ENCODE measurements around the gene MBP.
"Not testable (repeated sequence)": the region's sequence is repeated elsewhere in the genome, so short reads cannot be mapped to it uniquely, and the experiment has no call there.

MBP gene

GRCh38 chr18:76951456-76952247, 180.9 kb downstream of the MBP start:
- H3K4me3 ChIP-seq (ENCODE audit: low read length): no peak overlapping the region
- no peak for DNase-seq (ENCODE audit: low read depth)
- TF ChIP-seq, protein P1, sequence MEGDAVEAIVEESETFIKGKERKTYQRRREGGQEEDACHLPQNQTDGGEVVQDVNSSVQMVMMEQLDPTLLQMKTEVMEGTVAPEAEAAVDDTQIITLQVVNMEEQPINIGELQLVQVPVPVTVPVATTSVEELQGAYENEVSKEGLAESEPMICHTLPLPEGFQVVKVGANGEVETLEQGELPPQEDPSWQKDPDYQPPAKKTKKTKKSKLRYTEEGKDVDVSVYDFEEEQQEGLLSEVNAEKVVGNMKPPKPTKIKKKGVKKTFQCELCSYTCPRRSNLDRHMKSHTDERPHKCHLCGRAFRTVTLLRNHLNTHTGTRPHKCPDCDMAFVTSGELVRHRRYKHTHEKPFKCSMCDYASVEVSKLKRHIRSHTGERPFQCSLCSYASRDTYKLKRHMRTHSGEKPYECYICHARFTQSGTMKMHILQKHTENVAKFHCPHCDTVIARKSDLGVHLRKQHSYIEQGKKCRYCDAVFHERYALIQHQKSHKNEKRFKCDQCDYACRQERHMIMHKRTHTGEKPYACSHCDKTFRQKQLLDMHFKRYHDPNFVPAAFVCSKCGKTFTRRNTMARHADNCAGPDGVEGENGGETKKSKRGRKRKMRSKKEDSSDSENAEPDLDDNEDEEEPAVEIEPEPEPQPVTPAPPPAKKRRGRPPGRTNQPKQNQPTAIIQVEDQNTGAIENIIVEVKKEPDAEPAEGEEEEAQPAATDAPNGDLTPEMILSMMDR (conservative IDR thresholded peaks at IDR 0.05; ENCODE audit: low read depth, low read length): no peak

GRCh38 chr18:76948345-76948744, 184.2 kb downstream of the MBP start:
- TF ChIP-seq, protein P1 (conservative IDR thresholded peaks at IDR 0.05; ENCODE audit: low read depth, low read length): no peak

DNA sequence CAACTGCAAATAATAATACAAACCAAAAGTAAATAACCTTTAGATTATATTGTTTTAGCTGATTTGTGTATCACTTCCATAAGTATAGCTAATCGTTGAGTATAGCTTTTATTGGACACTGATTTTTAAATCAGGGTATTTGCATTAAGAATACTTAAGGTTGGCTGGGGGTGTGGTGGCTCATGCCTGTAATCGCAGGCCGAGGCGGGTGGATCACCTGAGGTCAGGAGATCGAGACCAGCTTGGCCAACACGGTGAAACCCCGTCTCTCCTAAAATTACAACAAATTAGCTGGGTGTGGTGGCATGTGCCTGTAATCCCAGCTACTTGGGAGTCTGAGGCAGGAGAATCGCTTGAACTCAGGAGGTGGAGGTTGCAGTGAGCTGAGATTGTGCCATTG, 188.2 kb downstream of the MBP start:
- not testable (repeated sequence) for H3K4me3 ChIP-seq (ENCODE audit: low read length); DNase-seq (ENCODE audit: low read depth)

More at GRCh38 chr18:76948345-76948744, 184.2 kb downstream of the MBP start:
- no peak overlapping the region for H3K4me3 ChIP-seq (ENCODE audit: low read length)
- no peak for DNase-seq (ENCODE audit: low read depth)

GRCh38 chr18:76943542-76944339, 188.8 kb downstream of the MBP start:
- TF ChIP-seq, protein P1 (conservative IDR thresholded peaks at IDR 0.05; ENCODE audit: low read depth, low read length): no peak
- no peak for DNase-seq (ENCODE audit: low read depth)

GRCh38 chr18:76941284-76941683, 191.3 kb downstream of the MBP start:
- H3K4me3 ChIP-seq (ENCODE audit: low read length): no peak overlapping the region
- TF ChIP-seq, protein P1 (conservative IDR thresholded peaks at IDR 0.05; ENCODE audit: low read depth, low read length): no peak
- no peak for DNase-seq (ENCODE audit: low read depth)

More at GRCh38 chr18:76943542-76944339, 188.8 kb downstream of the MBP start:
- no peak overlapping the region for H3K4me3 ChIP-seq (ENCODE audit: low read length)

DNA sequence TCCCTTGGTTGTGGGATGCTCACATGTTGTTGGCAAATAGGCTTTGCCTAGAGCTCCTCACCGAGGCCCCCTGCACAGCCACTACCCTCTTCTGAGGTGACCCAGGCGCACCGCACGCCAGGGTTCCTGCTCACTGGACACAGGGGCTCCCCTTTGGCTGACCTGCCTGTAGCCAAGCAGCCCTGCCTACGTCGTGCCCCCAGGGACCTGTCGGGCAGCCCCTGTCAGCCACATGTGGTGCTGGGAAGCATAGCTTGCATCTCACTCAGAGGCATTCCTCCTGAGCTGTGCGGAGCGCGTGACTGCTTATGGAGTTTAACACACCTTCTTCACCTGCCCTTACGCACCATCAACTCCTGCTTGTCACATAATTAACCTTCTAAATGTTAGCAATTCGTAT, 194.0 kb downstream of the MBP start:
- DNase-seq (ENCODE audit: low read depth): no peak
- no peak overlapping the region for H3K4me3 ChIP-seq (ENCODE audit: low read length)
- TF ChIP-seq, protein P1 (conservative IDR thresholded peaks at IDR 0.05; ENCODE audit: low read depth, low read length): no peak

GRCh38 chr18:76937597-76937996, 195.0 kb downstream of the MBP start:
- TF ChIP-seq, protein P1 (conservative IDR thresholded peaks at IDR 0.05; ENCODE audit: low read depth, low read length): peak; percentile 28
- no peak for DNase-seq (ENCODE audit: low read depth)
- no peak overlapping the region for H3K4me3 ChIP-seq (ENCODE audit: low read length)
